ENCODE measurements around the gene ATG13. TPM values are rescaled to one million over a fixed set of nuclear protein-coding genes. Genes with fewer than 3 reads are reported as not detected.
"Not testable (repeated sequence)": the region's sequence is repeated elsewhere in the genome, so short reads cannot be mapped to it uniquely, and the experiment has no call there.

ATG13 gene
- total RNA-seq, 1 experiment from 2014 or later: 44.4 TPM

- DNase-seq (ENCODE audit: extremely low read depth, low read depth): no peak
Measured at GRCh38 chr11:46640036-46640788, 22.9 kb downstream of the ATG13 start.

GRCh38 chr11:46641639-46642038 lies 24.3 kb downstream of the ATG13 start:
- no peak for DNase-seq (ENCODE audit: extremely low read depth, low read depth)

GRCh38 chr11:46642627-46643335 lies 25.4 kb downstream of the ATG13 start:
- DNase-seq (ENCODE audit: extremely low read depth, low read depth): no peak

- DNase-seq (ENCODE audit: extremely low read depth, low read depth): no peak
Measured at GRCh38 chr11:46643531-46643930, 26.2 kb downstream of the ATG13 start.

DNA sequence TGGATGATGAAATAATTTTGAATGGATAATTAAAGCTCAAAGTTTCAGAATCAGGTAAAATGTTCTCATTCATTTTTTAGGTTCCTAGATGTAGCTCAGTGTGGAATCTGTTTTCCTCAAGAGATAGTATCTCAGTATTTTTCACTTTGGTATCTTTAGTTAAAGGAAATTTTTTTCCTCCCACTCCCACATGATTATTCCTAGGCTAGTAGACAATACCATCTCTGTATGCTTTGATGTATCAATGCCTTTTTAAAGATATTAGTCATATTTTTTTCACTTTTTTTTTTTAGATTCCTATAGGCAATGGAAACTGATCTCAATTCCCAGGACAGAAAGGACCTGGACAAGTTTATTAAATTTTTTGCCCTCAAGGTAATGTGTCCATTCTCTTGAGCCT lies 26.6 kb downstream of the ATG13 start:
- no peak for DNase-seq (ENCODE audit: extremely low read depth, low read depth)

DNA sequence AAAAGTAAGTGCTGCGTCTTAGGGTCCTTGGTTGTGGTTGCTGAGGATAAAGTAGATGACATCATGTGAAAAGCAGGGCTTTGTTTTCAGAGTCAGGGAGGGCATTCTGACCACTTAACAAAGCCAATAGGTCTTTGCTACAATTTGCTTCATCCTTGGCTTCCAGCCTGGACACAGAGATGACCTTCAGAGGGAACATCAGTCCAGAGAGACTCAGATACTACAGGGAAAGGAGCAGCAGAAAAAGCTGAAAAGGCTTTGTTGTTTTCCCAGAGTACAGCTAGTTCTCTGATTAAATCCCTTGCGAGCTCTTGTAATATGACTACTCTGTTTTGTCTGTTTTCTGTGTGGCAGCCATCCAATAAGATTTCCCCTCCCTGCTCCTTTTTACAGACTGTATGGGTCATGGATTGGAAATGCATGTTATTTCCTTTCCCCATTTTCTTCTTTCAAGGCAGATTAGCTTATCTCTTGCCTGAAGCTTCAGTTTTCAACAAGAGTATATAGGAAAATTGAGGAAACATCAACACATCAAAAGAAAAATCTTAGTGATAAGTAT lies 31.9 kb downstream of the ATG13 start:
- no peak for DNase-seq (ENCODE audit: extremely low read depth, low read depth)

DNA sequence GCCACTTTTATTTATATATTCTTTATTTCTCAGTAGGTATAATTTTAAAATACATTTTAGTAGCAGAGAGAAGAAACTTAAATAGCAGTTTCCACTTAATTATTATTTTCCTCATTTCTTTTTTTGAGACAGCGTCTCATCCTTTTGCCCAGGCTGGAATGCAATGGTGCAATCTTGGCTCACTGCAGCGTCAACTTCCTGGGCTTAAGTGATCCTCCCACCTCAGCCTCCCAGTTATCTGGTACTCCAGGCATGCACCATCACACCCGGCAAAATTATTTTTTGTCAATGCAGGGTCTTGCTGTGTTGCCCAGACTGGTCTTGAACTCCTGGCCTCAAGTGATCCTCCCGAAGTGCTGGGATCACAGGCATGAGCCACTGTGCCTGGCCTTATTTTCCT lies 38.3 kb downstream of the ATG13 start:
- DNase-seq (ENCODE audit: extremely low read depth, low read depth): no peak

DNA sequence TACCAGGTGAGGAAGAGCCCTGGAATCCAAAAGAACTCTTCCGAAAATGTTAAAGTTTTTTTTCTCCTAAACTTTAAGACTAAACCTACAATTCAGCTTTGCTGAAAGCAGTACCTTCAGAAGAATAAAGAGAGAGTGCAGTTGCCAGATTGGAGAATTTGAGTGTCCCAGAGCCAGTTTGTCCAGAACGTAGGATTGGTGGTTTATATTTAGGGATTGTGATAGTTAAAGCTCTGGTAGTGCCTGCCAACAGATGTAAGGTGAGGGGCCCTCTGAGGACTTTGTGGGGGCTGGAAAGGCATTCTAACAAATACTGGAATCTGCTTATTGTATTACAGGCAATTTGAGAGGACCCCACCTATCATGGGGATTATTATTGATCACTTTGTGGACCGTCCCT lies 39.8 kb downstream of the ATG13 start:
- DNase-seq (ENCODE audit: extremely low read depth, low read depth): no peak

DNA sequence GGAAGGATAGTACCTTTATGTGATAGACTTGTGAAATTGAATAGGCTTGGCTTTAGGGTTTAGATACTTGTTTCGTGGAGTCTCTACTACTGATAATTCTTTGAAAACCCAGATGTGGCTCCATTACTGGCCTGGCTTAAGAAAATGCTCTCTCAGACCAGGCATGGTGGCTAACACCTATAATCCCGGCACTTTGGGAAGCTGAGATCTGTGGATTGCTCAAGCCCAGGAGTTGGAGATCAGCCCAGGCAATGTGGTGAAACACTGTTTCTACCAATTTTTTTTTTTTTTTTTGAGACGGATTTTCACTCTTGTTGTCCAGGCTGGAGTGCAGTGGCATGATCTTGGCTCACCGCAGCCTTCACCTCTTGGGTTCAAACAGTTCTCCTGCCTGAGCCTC lies 40.9 kb downstream of the ATG13 start:
- no peak for DNase-seq (ENCODE audit: extremely low read depth, low read depth)

- no peak for DNase-seq (ENCODE audit: extremely low read depth, low read depth)
Measured at GRCh38 chr11:46659908-46660307, 42.6 kb downstream of the ATG13 start.

- no peak for DNase-seq (ENCODE audit: extremely low read depth, low read depth)
Measured at GRCh38 chr11:46661836-46662235, 44.5 kb downstream of the ATG13 start.

DNA sequence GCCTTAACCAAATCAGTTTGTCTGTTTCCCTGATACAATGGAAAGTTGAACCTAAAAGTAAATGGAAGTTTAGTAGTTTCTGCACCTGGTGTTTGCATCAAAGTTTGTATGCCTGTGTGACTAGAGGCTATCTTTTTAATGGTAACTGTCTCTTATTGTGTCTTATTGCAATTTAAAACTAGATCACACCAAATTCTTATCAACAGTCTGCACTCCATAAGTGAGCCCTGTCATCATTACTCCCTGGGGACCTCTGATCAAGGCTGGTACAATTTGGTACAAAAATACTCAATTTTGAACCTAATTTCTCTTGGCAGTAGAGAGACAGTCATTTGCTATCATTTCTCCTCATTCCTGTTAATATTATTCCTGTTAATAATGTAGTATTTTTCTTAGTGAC lies 45.0 kb downstream of the ATG13 start:
- no peak for DNase-seq (ENCODE audit: extremely low read depth, low read depth)

- no peak for DNase-seq (ENCODE audit: extremely low read depth, low read depth)
Measured at GRCh38 chr11:46663277-46663940, 46.1 kb downstream of the ATG13 start.

GRCh38 chr11:46664612-46665011 lies 47.3 kb downstream of the ATG13 start:
- DNase-seq (ENCODE audit: extremely low read depth, low read depth): no peak

DNA sequence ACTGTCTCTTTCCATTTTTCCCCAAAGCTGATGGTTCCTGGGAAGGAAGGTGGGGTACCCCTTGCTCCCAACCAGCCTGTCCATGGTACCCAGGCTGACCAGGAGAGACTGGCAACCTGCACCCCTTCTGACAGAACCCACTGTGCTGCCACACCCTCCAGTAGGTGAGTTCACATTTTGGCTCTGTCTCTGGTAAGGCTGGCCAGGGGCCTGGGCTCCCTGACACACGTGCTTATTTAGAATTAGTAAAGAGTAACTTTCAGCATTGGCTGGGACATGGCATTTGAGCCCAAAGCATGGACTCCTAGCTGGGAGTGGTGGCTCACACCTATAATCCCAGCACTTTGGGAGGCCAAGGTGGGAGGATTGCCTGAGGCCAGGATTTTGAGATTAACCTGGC lies 48.0 kb downstream of the ATG13 start:
- no peak for DNase-seq (ENCODE audit: extremely low read depth, low read depth)

DNA sequence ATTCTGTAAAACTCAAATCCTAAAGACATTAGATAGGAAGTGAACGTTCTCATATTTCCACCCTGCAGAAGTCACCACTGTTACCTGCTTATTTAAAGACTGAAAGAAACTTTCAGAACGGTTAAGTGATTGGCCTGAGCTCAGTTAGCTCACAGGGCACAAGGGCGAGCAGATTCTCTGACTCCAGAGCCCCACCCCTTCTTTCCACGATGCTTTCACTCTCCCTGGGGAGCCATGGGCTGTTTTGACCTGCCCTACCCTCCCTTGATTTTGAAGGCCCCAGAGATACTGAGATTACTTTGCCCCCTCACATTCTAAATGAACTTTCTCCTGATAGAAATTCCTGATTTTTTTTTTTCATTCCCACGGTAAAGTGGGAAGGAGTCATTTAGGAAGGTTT lies 49.2 kb downstream of the ATG13 start:
- DNase-seq (ENCODE audit: extremely low read depth, low read depth): no peak

- DNase-seq (ENCODE audit: extremely low read depth, low read depth): no peak
Measured at GRCh38 chr11:46667043-46667481, 49.7 kb downstream of the ATG13 start.

GRCh38 chr11:46668480-46669085 lies 51.2 kb downstream of the ATG13 start:
- DNase-seq (ENCODE audit: extremely low read depth, low read depth): no peak

DNA sequence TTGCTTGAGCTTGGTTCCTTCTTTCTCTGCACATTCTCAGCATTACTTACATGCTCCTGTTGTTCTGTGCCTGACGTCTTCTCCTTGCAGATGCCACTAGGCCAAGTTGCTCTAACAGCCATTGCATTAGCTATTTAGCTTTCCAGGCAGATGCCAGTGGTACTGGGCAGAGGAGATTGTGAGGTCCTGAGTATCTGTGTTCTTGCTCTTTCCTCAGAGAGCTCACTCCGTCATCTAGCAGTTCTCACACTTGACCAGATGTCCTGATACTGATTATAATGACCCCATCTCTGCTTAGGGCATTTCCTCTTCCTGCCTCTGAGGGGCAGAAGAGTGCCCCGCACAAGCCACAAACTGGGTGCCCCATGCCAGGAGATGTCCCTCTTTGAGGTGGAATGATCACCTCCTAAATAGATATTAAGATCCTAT lies 52.4 kb downstream of the ATG13 start:
- no peak for DNase-seq (ENCODE audit: extremely low read depth, low read depth)

GRCh38 chr11:46670521-46670920 lies 53.2 kb downstream of the ATG13 start:
- DNase-seq (ENCODE audit: extremely low read depth, low read depth): not testable (repeated sequence)

- no peak for DNase-seq (ENCODE audit: extremely low read depth, low read depth)
Measured at GRCh38 chr11:46671958-46672315, 54.6 kb downstream of the ATG13 start.
